Activated CD8-positive, alpha-beta memory T cell treated with anti-CD3 and anti-CD28 coated beads, Interleukin-2, amount 50 U/mL, for 4 hours (primary cell): Measurements from ENCODE around the gene ANG.
"Not testable (repeated sequence)": the region's sequence is repeated elsewhere in the genome, so short reads cannot be mapped to it uniquely, and the experiment has no call there.

Experiments
- DNase-seq: peaks from one replicate; pipeline ENCODE4 v3.0.0-alpha.2; 2020

Gene ANG

DNA sequence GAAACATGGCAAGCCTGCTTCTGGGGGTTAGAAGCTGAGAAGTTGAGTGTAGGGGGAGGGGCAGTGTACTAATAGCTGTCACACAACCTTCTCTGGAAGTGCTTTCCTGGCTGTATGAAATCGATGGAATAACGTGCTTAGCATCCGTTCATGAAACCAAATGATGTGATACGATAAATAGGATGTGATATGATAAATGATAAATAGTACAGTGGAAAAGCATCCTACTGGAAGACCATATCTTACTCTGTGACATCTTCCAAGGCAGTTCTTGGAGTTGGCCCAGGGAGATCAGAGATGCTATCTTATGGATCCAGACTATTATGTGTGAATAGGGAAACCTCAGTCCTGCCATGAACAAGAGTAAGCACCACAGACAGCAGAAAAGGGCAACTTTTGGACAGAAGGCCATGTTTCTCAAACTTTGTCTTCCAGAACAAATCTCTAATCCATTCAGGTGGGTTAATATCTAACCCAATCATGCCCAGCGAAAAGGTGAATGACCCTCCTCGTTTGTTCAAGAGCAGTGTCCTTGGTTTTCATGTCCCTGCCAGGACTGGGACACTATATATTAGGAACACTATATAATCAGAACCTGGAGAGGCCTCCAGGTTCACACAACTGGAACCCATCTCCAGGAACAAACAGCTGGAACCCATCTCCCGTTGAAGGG is at the start of gene ANG:
Gene ANG (plus strand): TSS at position 598 of the 673 bp plus-strand sequence. CDS start 4,801 bp downstream, outside the sequence.
- DNase-seq = no peak

DNA sequence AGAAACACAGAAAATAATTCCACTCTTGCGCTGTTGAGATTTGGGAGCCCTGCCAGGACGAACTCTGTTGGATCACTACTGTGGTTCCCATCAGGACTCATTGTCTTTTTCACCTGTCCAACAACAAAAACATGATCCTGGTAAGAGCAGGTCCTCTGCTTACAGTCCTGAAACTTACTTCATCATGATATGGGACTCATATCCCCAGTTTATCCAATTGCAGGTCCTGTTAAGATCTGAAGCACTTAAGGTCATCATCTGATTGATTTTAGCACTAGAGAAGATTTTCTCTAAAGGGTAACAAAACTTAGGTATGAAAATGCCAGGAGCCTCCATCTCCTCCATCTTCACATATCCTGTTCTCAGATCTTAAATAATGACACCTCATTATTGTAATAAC is 47.0 kb upstream of the ANG start, which contains the start of gene OR6S1:
Gene OR6S1 (minus strand): TSS at position 101 of the 400 bp plus-strand sequence. CDS start 0 bp downstream, at position 101.
- no peak for DNase-seq

DNA sequence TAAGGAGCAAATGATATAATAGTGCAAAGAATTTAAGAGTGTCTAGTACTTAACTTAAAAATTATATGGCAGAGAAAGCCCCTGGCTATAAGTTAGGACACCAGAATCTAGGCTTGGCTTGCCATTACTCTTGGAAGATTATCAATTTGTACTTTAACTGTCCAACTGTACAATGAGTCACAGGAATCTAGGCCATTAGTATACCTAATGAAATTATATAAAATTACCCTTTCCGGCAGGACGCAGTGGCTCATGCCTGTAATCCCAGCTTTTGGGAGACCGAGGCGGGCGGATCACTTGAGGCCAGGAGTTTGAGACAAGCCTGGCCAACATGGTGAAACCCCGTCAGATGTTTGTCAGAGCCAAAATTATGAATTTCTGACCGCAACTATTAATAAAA is 46.4 kb upstream of the ANG start:
- no peak for DNase-seq

DNA sequence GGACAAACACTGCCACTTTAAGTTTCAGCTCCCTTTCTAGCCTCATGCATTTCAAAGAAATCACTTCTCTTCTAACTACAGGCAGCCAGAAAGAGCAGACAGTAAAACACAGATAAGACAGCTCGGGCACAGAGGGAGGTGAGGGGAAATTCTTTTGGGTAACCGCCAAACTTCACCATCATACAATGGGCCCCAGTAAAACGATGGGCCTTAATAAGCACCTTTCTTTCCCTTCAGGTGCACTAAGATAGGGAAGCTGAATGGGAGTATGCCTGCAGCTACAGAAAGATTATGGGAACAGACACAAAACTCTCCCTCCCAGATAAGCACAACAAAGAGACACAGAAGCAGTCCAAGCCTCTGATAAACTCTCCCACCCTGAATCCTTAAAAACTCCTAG is 45.8 kb upstream of the ANG start:
- DNase-seq = not testable (repeated sequence)

DNA sequence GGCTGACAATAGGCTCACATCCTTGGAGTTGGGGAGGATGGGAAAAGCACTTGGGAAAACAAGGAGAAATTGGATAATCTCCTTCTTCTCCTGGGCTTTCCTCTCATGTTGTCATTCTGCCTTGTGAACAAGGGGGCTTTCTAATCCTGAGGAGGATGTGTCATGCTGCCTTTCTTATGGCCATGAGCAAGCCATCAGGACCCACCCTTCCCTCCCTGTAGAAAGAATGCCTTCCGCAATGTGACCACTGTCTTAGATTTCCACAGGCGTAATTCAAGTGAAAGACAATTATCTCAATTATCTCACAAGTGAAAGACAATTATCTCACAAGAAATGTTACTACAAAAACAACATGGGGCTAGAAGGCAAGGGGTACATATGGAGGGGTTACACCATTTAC is 44.0 kb upstream of the ANG start:
- DNase-seq = no peak

DNA sequence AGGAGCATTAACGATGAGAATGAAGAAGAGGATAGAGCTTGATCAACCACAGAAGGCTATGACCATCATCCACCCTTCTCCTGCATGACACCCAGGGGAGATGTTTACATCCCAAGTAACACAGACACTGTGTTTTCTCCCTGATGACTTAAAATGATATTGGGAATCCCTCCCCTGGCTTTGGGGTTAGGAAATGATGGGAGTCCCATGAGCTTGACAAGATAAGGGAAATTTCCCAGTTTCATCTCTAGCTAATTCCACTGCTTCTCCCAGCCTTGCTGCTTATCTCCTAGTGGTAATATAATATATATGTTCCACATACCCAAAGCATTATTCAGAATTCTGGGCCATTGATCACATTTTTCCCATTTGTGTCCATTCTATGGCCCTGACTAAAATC is 43.1 kb upstream of the ANG start:
- no peak for DNase-seq

DNA sequence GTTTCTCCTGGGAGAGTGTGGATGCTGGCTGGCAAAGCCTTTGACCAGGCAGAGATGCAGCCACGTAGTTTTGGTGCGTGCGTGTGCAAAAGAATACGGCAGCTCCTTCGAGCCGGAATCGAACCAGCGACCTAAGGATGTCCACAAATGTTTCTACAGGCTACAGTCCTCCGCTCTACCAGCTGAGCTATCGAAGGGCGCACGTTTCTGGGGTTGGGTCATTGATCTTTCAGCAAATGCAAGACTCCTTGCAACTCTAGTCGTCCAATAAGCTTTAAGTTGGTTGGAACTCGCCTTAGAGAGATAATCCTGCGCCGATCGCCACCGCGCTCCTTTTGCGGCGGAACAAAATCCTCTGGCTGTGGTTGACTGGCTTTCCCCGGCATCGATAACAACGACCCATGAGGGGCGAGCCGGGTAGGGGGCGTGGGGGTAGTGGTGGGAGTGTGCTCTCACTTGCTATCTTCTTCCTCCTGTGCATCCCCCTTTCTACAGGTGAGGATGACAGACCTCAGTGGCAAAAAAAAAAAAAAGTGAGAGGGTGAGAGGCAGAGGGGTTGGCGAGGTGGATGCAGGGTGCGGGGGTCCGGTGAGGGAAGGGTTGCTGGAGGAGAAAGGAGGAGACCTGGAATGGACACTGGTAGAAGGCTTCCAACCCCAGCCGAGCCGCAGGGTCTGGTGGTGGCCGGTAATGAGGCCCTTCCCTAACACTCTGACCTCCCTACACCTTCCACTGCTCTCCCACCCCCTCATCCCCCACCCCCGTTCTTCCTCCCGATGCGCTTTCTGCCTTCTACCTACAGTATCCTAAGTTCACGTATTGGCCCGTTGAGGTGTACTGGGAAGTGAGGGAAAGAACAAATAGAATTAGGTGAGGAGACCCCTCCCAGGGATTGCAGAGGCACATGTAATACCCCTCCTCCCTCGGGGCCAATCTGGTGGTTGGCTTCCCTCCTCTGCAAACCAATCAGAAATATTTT is 35.3 kb upstream of the ANG start:
- DNase-seq = no peak

DNA sequence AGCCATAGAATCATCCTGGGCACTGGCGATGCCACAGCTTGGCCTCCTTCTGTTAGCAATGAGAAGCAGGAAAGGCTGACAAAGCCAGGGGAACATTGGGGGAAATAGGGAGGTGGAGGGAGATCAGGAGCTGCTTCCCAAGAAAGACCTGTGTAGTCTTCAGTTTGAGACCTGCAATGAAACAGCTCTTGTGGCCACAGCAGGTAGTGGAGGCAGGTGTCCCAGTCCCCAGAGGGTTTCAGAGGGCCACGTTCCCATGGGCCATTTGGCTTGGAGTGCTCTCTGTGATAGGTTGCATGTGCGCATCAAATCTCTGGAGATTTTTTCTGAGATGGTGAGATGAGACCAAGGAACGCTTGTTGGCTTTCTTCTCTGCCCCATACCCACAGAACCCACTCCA is 32.7 kb upstream of the ANG start:
- no peak for DNase-seq

DNA sequence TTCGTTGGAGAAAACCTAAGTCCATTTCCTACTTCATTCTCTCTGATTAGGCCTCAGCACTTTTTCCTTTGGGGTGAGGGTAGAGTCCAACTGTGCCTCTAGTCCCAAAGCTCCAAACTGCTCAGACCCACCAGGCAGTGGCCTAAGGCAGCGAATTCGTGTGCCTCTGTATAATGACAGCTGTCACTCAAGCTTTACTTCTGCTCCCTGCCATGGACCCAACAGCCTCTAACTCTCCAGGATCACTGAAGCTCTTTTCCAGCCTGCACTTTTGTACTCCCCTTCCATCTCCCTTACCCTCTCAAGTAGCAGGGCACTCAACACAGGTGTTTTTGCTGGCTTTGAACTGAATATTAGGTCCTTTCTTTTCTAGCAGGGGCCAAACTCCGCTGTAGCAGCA is 32.3 kb upstream of the ANG start:
- DNase-seq = no peak

DNA sequence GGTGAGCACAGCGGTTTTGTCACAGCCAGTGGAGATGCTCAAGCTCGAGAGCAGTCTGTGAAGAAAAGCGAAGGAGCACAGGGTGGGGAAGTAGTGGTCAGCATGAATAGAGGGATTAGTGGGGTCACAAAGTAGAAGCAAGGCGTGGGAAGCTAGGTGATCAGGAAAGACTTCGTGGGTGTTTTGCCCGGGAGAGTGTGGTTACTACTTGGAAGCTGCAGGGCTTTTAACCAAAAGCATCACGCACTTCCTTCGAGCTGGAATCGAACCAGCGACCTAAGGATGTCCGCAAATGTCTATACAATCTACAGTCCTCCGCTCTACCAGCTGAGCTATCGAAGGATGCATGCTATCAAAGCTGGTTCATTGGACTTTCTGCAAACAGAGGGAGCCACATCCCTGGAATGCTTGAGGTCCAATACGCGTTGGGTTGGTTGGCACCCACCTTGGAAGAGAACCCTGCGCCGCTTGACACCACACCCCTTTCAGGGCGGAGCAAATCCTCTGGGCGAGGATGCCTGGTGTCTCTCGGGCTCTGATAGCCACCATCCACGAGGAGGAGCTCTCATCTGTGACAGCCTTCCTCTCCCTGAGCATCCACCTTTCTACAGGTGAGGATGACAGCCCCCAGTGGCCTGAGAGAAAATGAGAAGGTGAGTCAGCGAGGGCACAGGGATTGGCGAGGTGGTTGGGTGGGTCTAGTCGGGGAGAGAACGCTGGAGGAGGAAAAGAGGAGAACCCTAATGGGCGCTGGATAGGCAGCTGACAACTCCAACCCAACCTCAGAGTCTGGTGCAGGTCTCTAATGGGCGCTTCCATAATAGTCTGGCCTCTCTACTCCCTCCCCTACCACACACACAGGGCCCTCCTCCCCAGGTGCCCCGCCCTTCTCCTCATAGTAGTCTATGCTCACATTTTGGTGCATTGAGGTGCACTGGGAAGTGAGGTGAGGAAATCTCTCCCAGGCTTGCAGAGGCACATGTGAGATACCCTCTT is 31.1 kb upstream of the ANG start:
- DNase-seq = no peak

DNA sequence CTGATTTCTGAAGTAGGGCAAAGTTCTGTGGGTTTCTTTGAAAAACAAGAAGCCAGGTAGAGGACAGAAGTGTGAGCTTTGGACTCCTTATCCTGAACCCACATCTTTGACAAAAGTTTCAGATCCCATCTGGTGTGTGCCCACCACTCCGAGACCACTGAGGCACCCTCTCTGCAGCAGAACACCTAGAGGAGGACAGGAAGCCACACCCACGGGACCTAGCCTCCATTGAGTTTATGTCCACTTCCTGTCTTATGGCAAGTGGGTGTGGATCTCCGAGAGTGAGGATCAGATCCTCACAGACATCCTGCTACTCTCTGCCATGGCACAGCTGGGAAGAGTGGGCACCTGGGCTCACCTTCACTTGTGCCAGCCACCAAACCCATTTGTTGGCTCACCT is 30.3 kb upstream of the ANG start:
- DNase-seq = no peak

DNA sequence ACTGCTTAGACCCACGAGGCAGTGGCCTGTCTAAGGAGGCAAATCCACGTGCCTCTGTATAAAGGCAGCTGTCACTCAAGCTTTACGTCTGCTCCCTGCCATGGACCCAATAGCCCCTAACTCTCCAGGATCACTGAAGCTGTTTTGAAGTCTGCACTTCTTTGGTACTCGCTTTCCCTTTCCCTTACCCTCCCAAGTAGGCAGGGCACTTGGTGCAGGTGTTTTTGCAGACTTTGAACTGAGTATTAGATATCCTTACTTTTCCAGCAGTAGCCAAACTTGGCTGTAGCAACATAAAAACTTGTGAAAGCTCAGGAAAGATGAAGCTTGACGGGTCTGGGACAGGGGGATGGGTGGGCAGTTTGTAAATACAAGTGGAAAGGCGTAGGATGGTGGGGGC is 29.2 kb upstream of the ANG start:
- no peak for DNase-seq

DNA sequence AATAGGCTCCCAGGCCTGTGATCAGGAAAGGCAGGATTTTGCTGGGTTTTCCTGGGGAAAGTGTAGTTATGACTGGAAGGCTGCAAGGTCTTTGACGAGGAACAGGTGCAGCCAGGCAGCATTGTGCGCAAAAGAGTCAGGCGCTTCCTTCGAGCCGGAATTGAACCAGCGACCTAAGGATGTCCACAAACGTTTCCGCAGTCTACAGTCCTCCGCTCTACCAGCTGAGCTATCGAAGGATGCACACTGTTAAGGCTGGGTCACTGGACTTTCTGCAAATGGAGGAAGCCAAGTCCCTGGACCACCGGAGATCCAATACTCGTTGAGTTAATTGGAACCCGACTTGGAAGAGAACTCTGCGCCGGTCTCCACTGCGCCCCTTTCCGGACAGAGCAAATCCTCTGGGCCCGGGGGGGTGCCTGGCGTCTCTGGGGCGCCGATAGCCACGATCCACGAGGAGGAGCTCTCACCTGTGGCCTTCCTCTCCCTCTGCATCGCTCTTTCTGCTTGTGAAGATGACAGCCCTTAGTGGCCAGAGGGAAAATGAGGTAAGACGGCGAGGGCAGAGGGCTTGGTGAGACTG is 28.7 kb upstream of the ANG start:
- DNase-seq = no peak

DNA sequence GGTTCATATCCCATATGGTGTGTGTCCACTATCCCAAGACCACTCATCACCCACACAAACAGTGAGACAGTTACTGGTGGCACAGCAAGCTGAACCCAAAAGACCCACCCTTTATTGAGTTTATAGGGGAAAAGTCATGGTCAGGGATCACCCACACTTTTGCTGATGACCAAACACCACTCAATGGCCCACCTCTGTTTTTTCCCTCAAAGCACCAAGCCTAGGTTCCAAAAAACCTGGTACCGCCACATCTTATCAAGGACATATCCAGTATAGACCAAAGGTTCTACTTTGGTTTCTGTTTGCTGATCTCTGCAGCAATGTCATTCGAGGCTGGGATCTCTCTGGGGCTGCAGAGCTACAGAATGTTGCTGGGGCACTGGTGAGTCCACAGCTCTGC is 27.4 kb upstream of the ANG start:
- no peak for DNase-seq

DNA sequence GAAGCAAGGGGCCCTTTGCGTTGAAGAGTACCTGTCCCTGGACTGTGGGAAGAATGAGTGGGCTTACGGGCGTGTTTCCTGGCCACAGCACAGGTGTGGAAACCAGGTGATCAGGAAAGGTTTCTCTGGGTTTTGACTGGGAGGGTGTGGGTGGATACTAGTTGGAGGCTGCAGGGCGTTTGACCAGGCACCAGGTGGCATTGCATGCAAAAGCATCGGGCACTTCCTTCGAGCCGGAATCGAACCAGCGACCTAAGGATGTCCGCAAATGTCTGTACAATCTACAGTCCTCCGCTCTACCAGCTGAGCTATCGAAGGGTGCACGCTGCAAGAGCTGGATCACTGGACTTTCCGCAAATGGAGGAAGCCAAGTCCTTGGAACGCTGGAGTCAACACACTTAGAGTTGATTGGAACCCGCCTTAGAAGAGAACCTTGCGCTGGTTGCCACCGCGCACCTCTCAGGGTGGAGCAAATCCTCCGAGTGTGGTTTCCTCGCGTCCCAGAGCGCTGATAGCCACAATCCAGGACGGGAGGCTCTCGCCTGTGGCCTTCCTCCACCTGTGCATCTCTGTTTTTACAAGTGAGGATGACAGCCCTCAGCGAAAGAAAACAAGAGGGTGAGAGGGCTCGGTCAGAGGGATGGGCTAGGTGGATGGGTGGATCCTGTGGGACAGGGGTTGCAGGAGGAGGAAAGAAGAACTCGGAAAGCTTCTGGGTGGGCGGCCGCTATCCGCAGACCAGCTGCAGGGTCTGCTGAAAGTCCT is 25.4 kb upstream of the ANG start:
- peak; percentile 64 for DNase-seq

DNA sequence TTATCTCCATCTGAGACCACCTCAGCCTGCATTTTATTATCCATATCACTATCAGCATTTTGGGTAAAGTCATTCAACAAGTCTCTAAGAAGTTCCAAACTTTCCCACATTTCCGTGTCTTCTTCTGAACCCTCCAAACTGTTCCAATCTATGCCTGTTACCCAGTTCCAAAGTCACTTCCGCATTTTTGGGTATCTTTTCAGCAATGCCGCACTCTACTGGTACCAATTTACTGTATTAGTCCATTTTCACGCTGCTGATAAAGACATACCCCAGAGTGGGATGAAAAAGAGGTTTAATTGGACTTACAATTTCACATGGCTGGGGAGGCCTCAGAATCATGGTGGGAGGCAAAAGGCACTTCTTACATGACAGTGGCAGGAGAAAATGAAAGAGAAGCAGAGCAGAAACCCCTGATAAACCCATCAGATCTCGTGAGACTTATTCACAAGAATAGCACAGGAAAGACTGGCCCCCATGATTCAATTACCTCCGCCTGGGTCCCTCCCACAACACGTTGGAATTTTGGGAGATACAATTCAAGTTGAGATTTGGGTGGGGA is 22.1 kb upstream of the ANG start:
- not testable (repeated sequence) for DNase-seq

DNA sequence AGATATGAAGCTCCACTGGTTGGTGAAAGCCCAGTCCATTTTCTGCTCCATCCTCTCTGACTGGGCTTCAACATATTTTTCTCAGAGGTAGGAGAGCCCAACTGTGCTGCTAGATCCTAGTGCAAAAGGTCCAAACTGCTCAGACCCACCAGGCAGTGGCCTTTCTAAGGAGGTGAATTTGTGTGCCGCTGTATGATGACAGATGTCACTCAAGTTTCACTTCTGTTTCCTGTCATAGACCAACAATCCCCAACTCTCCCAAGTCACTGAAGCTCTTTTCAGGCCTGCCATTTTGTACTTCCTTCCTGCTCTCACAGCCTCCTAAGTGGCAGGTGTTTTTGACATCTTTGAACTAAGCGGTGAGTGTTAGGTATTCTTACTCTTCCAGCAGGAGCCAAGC is 20.6 kb upstream of the ANG start:
- no peak for DNase-seq

DNA sequence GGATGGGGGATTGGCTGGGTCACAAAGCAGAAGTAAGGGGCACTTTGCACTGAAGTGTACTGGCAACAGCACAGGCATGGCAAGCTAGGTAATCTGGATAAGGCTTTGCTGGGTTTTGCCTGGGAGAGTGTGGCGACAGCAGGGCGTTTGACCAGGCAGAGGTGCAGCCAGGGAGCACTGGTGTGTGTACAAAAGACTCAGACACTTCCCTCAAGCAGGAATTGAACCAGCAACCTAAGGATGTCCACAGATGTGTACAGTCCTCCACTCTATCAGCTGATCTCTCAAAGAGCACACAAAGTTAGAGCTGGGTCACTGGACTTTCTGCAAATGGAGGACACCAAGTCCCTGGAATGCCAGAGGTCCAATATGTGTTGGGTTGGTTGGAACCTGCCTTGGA is 19.6 kb upstream of the ANG start:
- no peak for DNase-seq

DNA sequence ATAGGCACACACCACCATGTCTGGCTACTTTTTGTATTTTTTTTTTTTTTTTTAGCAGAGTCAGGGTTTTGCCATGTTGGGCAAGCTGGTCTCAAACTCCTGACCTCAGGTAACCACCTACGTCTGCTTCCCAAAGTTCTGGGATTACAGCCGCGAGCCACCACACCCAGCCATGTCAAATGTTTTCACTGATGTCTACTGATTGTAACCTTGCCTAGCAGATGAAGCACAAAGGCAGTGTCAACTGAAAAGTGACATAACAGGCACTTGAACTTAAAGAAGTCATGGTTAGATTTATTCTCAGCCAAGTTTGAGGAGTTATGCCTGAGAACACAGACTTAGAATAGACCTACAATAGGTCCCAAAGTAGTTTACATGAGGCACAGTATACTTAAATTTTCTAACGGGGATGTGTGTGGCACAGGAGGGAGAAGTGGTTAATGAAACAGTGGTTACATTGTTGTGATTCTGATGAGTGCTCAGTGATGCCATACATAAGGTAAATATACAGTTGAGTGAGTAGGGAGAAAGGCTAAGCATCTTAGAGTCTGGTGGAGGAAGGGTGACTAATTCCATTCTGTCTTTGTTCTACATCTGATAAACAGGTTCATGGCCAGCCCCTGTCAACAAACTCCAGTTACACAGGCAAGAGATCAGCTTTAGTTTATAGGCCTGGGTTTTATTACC is 16.8 kb upstream of the ANG start:
- no peak for DNase-seq

DNA sequence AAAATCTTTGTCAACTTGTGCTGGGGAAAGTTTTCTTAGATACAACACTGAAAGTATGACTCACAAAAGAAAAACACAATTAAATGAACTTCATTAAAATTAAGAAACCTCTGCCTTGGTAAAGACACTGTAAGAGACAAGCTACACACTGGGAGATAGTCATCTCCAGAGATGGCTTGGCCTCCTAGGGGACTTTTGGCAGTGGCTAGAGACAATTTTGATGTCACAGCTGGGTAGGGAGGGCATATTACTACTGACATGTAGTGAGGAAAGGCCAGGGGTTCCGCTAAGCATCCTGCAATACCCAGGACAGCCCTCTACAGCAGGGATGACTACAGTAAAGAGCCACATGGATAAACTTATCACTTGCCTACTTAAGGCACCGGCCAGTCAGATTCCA is 12.9 kb upstream of the ANG start:
- no peak for DNase-seq

DNA sequence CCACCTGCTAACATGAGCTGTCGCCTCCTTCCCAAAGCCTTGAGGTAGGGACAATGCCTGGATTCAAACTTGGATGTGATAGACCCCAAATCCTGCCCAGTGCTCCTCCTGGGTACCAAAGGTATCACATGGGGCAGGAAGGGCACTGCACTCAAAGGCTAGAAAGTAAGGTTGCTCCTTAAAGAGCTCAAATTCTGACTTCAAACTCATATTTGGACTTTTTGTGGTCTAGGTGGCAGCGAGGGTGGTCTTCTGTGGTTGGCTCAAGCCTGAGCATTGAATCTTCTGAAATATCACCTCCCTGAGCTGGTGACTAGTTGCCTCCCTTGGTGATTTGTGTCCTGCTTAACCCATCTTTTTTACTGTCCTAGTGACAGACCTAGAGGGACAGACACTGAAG is 12.5 kb upstream of the ANG start:
- no peak for DNase-seq
